Fibroblast of the aortic adventitia (primary cell): ENCODE results near the gene VEGFC. TPM values are rescaled to one million over a fixed set of nuclear protein-coding genes. Genes with fewer than 3 reads are reported as not detected.

Experiments
- DNase-seq: peaks from one replicate; pipeline ENCODE4 v3.0.0-alpha.2; 2010; ENCODE audit warnings: low read depth
- H3K4me3 ChIP-seq: 2 replicates; pipeline ENCODE4 v1.5.1; 2011; ENCODE audit warnings: low read depth, mild to moderate bottlenecking, control low read depth, low read length, moderate library complexity
- total RNA-seq: library from RNA; depleted of rRNA; stranded (reverse); fragments of >200 nt; gene quantifications from 2 replicates; pipeline ENCODE4 v1.2.3, GENCODE V29; 2012; ENCODE audit warnings: low replicate concordance
- TF ChIP-seq, protein P1 (sequence below): IDR thresholded peaks from 2 replicates; pipeline ENCODE4 v1.5.1; 2011; ENCODE audit warnings: mild to moderate bottlenecking, low read length, control low read depth, inconsistent platforms; ENCODE audit not compliant: insufficient read depth

VEGFC gene
- total RNA-seq, 1 donor: 42.9 TPM

DNA sequence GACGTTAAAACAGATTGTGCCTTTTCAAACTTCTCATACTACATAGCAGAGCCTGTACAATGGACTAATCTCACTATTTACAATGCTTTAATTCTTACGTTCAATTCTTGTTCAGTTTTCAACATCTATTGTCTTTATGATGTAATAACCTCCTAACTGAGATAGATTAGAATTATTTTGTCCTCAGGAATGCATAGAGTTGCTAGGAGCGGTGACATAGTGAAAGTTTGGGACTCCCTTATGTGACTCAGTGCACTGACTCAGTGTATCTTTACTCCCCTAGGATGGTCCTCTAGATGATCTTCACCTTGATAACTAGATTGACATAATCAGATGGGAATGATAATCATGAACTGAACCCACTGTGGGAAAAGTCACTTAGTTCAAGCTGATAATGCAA lies 151.5 kb downstream of the VEGFC start:
- no peak overlapping the region for H3K4me3 ChIP-seq
- peak; percentile 15 for DNase-seq
- TF ChIP-seq, protein P1, sequence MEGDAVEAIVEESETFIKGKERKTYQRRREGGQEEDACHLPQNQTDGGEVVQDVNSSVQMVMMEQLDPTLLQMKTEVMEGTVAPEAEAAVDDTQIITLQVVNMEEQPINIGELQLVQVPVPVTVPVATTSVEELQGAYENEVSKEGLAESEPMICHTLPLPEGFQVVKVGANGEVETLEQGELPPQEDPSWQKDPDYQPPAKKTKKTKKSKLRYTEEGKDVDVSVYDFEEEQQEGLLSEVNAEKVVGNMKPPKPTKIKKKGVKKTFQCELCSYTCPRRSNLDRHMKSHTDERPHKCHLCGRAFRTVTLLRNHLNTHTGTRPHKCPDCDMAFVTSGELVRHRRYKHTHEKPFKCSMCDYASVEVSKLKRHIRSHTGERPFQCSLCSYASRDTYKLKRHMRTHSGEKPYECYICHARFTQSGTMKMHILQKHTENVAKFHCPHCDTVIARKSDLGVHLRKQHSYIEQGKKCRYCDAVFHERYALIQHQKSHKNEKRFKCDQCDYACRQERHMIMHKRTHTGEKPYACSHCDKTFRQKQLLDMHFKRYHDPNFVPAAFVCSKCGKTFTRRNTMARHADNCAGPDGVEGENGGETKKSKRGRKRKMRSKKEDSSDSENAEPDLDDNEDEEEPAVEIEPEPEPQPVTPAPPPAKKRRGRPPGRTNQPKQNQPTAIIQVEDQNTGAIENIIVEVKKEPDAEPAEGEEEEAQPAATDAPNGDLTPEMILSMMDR: no peak

DNA sequence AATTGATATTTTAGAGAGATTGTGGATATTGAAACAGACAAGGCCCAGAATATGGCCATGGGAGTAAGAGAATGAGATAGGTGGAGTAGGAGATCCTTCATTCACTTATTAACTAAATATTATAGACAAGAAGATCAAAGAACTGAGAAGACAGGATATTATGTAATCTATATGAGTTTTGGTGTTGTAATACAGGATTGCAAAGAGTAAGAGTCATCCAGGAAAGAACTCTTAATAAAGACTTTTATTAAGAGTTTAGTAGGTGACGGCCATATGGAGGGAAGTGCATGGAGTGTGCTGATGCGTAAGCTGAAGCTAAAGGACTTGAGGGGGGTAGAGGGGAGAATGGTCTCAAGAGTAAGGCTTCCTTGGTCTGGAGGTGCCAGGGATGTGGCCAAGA lies 153.7 kb downstream of the VEGFC start:
- no peak for DNase-seq
- H3K4me3 ChIP-seq: no peak overlapping the region
- TF ChIP-seq, protein P1: no peak

DNA sequence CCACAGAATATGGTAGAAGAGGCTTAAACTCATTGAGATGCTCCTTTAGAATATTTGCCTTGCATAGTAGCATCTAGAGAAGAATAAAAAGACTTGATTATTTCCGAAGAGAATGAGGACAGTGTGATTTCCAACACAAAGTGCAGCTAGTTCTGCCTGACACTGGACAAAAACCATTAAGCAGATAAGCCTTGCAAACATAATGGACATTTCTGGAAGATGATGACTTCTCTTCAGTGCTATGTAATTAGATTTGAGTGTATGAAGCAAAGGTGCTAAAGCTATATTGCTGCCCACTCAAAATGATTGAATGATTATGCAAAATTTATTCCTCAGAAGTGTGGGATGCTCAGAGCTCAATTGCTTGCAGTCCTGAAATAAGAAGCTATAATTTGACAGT lies 156.4 kb downstream of the VEGFC start:
- TF ChIP-seq, protein P1: no peak
- no peak for DNase-seq
- no peak overlapping the region for H3K4me3 ChIP-seq

DNA sequence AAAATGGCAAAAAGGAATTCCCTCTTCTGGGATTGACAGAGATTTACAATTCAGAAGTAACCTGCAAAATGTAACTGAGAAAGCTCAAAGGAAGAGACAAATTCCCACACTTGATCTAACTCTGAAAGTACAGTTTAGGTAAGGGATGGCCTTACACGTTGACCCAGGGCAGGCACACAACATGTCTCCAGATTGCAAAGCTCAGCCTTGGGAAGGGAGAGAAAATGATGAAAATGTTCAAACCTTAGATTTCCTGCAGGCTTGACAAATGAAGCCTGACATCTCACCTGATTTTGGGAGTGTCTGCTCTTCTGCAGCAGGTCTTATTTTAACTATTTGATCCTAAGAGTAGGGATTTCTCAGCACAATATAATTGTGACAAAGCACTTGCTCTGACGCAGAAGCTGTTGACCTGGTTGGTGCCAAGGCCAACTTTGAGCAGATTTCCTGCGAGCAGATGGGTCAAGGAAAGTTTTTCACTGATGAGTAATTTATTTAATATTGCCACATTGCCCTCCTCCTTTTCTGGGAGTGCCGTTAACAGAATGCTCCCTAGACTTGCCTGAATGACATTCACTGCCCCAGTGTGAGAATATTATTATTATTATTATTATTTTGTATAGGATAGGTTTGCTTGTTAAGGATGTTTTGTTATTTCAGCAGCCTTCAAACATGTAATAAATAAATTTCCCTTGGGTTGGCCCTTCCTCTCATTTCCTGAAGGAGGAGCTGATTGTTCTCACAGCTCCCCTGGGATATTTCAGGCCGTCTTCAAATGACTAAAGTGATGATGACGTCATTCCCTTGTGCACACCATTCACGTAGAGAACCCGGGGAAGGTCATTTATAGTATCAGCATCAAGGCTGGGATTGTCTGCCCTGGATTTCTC lies 157.1 kb downstream of the VEGFC start:
- TF ChIP-seq, protein P1: peak; percentile 17
- H3K4me3 ChIP-seq: no peak overlapping the region
- peak; percentile 80 for DNase-seq
